Measurements from ENCODE around the gene CD180.
A peak's percentile ranks its signal among the peaks of the same experiment; 100 is the strongest.

The CD180 gene

GRCh38 chr5:67222243-67223025, 25.8 kb upstream of the CD180 start:
- no peak overlapping the region for H3K4me3 ChIP-seq (ENCODE audit: low read depth, low read length)
- no peak for DNase-seq (ENCODE audit: low read depth)
- TF ChIP-seq, protein P1, sequence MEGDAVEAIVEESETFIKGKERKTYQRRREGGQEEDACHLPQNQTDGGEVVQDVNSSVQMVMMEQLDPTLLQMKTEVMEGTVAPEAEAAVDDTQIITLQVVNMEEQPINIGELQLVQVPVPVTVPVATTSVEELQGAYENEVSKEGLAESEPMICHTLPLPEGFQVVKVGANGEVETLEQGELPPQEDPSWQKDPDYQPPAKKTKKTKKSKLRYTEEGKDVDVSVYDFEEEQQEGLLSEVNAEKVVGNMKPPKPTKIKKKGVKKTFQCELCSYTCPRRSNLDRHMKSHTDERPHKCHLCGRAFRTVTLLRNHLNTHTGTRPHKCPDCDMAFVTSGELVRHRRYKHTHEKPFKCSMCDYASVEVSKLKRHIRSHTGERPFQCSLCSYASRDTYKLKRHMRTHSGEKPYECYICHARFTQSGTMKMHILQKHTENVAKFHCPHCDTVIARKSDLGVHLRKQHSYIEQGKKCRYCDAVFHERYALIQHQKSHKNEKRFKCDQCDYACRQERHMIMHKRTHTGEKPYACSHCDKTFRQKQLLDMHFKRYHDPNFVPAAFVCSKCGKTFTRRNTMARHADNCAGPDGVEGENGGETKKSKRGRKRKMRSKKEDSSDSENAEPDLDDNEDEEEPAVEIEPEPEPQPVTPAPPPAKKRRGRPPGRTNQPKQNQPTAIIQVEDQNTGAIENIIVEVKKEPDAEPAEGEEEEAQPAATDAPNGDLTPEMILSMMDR (IDR thresholded peaks at IDR 0.05; ENCODE audit: control insufficient read depth, extremely low read depth, insufficient read depth), result no peak

- DNase-seq (ENCODE audit: low read depth), result no peak
- H3K4me3 ChIP-seq (ENCODE audit: low read depth, low read length), result no peak overlapping the region
- TF ChIP-seq, protein P1 (IDR thresholded peaks at IDR 0.05; ENCODE audit: control insufficient read depth, extremely low read depth, insufficient read depth), result no peak
Observed at GRCh38 chr5:67221487-67222242, 25.1 kb upstream of the CD180 start.

- DNase-seq (ENCODE audit: low read depth), result no peak
- H3K4me3 ChIP-seq (ENCODE audit: low read depth, low read length), result no peak overlapping the region
- TF ChIP-seq, protein P1 (IDR thresholded peaks at IDR 0.05; ENCODE audit: control insufficient read depth, extremely low read depth, insufficient read depth), result no peak
Observed at GRCh38 chr5:67216564-67216963, 20.0 kb upstream of the CD180 start.

- H3K4me3 ChIP-seq (ENCODE audit: low read depth, low read length), result peak overlapping the region; percentile 3; the same call in 1 of the 2 replicates
- DNase-seq (ENCODE audit: low read depth), result peak; percentile 76
Observed at GRCh38 chr5:67215519-67216471, 19.2 kb upstream of the CD180 start.

GRCh38 chr5:67214707-67215447, 18.3 kb upstream of the CD180 start:
- no peak overlapping the region for H3K4me3 ChIP-seq (ENCODE audit: low read depth, low read length)
- TF ChIP-seq, protein P1 (IDR thresholded peaks at IDR 0.05; ENCODE audit: control insufficient read depth, extremely low read depth, insufficient read depth), result 0 out of 2 replicates have a peak, but pooled peaks have one; percentile 16
- DNase-seq (ENCODE audit: low read depth), result peak; percentile 94

More at GRCh38 chr5:67215519-67216471, 19.2 kb upstream of the CD180 start:
- TF ChIP-seq, protein P1 (IDR thresholded peaks at IDR 0.05; ENCODE audit: control insufficient read depth, extremely low read depth, insufficient read depth), result no peak

DNA sequence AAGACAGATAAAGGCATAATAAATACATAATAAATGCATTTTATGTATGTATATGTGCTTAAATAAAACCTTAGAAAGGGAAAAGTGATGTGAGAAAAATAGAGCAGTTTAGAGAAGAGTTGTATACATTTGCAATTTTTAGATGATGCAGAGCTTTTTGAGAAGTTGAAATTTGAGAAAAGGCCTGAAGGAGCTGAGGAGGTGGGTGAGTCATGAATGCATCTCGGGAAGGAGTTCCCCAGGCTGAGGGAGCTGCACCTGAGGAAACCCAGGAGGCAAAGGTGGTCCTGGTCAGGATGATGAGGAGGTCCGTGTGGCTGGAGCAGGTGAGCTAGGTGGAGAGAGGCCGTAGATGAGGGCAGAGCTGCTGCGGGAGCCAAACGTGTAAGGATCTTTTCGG, 17.4 kb upstream of the CD180 start:
- TF ChIP-seq, protein P1 (IDR thresholded peaks at IDR 0.05; ENCODE audit: control insufficient read depth, extremely low read depth, insufficient read depth), result no peak
- H3K4me3 ChIP-seq (ENCODE audit: low read depth, low read length), result no peak overlapping the region
- DNase-seq (ENCODE audit: low read depth), result no peak
